CD4-positive, alpha-beta T cell treated with Interleukin-2 at 100 ng/mL for 4 hours (primary cell): ENCODE data around the gene PACS2.
"Not testable (repeated sequence)": the region's sequence is repeated elsewhere in the genome, so short reads cannot be mapped to it uniquely, and the experiment has no call there.

Experiments
- DNase-seq: peaks from one replicate; pipeline ENCODE4 v3.0.0-alpha.2; 2020; ENCODE audit warnings: low spot score

PACS2 gene

GRCh38 chr14:105350450-105351244 is 36.1 kb downstream of the PACS2 start:
- DNase-seq = no peak

- no peak for DNase-seq
Measured at GRCh38 chr14:105351410-105351809, 36.9 kb downstream of the PACS2 start.

- peak; percentile 91 for DNase-seq
Measured at GRCh38 chr14:105351920-105352851, 37.6 kb downstream of the PACS2 start.

GRCh38 chr14:105353136-105353535 is 38.6 kb downstream of the PACS2 start:
- no peak for DNase-seq

GRCh38 chr14:105354541-105354940 is 40.0 kb downstream of the PACS2 start:
- DNase-seq = no peak

GRCh38 chr14:105355049-105355575 is 40.6 kb downstream of the PACS2 start:
- DNase-seq = no peak

GRCh38 chr14:105355850-105356604 is 41.5 kb downstream of the PACS2 start:
- no peak for DNase-seq

GRCh38 chr14:105356927-105357326 is 42.4 kb downstream of the PACS2 start:
- no peak for DNase-seq

GRCh38 chr14:105357626-105358025 is 43.1 kb downstream of the PACS2 start:
- no peak for DNase-seq

- DNase-seq = no peak
Measured at GRCh38 chr14:105358140-105358846, 43.7 kb downstream of the PACS2 start.

- no peak for DNase-seq
Measured at GRCh38 chr14:105358943-105359342, 44.4 kb downstream of the PACS2 start.

GRCh38 chr14:105361412-105361811 is 46.9 kb downstream of the PACS2 start:
- DNase-seq = not testable (repeated sequence)

- peak; percentile 45 for DNase-seq
Measured at GRCh38 chr14:105363847-105364708, 49.5 kb downstream of the PACS2 start.

- no peak for DNase-seq
Measured at GRCh38 chr14:105365101-105365500, 50.6 kb downstream of the PACS2 start.

- no peak for DNase-seq
Measured at GRCh38 chr14:105365681-105366080, 51.1 kb downstream of the PACS2 start.

GRCh38 chr14:105366386-105367074 is 52.0 kb downstream of the PACS2 start:
- DNase-seq = no peak

GRCh38 chr14:105367116-105368031 is 52.8 kb downstream of the PACS2 start:
- no peak for DNase-seq

- DNase-seq = no peak
Measured at GRCh38 chr14:105368032-105368417, 53.5 kb downstream of the PACS2 start.

- no peak for DNase-seq
Measured at GRCh38 chr14:105368426-105368825, 53.9 kb downstream of the PACS2 start.
